GM19324 (cell line): Measurements from ENCODE around the gene TIMELESS.
A peak's percentile ranks its signal among the peaks of the same experiment; 100 is the strongest.
"Not testable (repeated sequence)": the region's sequence is repeated elsewhere in the genome, so short reads cannot be mapped to it uniquely, and the experiment has no call there.

ENCODE experiments used
- ATAC-seq: cut with Tn5 transposase; IDR thresholded peaks from one replicate; pipeline ENCODE4 v1.9.1; 2021; ENCODE audit warnings: mild to moderate bottlenecking, moderate library complexity; ENCODE audit not compliant: unreplicated experiment, low FRiP score

The TIMELESS gene

GRCh38 chr12:56448860-56449621 lies at the start of gene TIMELESS:
TIMELESS (minus strand) TSS chr12:56449426; CDS start chr12:56434170, 15,256 bp downstream.
- ATAC-seq = peak; percentile 97

DNA sequence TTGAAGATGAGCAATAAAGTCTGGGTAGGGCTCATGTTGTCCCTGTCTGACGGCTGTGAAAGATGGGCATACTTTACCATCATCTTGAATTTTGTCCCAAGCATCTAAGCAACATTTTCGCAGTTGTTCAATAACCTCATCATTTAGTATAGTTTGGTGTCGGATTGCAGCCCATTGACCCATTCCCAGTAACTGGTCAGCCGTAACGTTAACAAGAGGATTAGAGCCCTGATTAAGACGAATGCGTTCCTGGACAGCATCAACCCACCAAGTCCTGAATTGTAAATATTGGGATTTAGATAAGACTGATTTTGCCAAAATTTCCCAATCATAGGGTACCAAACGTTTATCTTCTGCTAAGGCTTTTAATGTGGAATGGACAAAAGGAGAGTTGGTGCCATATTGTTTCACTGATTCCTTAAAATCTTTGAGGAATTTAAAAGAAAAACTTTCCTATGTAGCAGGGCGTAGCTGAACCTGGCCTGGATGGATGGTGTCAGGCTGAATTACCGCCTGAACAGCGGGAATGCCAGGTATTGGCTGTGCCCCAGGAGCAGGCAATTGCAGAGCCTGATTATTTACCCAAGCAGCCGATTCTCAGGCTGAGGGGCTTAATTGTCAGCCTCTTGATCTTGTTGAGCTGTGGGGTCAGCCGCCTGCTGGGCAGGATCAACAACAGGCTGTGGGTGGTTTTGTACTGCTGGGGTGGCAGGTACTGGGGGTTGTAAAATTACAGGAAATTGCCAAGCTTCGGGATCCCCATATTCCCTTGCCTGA lies 49.1 kb upstream of the TIMELESS start:
- ATAC-seq = not testable (repeated sequence)

GRCh38 chr12:56496704-56497103 lies 47.5 kb upstream of the TIMELESS start:
- ATAC-seq = not testable (repeated sequence)

GRCh38 chr12:56494481-56494880 lies 45.3 kb upstream of the TIMELESS start:
- ATAC-seq = not testable (repeated sequence)

- not testable (repeated sequence) for ATAC-seq
Observed at GRCh38 chr12:56494106-56494415, 44.8 kb upstream of the TIMELESS start.

DNA sequence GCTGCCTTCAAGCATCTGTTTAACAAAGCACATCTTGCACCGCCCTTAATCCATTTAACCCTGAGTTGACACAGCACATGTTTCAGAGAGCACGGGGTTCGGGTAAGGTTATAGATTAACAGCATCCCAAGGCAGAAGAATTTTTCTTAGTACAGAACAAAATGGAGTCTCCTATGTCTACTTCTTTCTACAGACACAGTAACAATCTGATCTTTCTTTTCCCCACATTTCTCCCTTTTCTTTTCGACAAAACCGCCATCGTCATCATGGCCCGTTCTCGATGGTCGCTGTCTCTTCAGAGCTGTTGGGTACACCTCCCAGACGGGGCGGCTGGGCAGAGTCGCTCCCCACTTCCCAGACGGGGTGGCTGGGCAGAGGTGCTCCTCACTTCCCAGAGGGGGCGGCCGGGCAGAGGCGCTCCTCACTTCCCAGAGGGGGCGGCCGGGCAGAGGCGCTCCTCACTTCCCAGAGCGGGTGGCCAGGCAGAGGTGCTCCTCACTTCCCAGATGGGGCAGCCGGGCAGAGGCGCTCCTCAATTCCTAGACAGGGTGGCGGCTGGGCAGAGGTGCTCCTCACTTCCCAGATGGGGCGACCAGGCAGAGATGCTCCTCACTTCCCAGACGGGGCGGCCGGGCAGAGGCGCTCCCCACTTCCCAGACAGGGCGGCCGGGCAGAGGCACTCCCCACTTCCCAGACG lies 44.3 kb upstream of the TIMELESS start:
- ATAC-seq = not testable (repeated sequence)

GRCh38 chr12:56490360-56490759 lies 41.1 kb upstream of the TIMELESS start:
- no peak for ATAC-seq

DNA sequence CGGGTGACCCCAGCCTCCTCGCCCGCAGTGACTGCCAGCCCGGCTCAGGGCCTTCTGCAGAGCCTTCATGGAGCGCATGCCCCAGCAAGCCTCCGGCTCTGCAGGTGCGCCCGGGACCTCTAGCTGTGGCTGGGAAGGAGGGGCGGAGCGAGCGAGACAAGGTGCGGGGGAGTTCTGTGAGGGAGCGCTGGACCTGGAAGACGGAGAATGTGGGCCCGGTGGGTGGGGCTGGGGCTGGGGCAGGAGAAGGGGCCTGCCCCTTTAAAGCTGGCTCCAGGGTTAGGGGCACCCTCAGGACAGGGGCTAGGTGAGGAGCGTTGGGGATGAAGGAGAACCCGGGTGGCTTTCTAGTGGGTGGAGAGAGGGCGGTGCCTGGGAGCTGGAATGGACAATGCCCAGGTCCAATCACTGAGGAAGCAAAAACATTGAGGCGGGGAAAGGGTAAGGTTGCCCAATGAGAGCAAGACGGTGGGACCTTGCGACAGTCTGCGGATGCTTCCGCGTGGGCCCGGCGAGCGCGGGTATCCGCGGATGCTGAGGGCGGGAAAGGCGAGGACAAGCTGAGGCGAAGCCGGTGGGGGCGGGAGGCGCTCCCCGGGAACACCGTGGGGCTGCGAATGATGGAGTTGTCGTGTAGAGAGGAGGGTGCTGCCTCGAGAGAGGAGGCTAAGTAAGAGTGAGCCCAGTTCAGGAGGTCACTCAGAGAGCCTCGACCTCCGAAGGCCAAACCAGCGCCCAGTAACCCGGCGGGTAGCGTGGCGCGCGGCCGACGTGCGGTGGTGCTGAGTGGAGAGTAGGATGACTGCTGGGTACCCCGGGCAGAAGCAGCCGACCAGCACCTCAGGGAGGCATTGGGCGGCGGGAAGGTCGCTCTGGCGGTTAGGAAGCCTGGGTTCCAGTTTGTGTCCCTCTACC lies 39.1 kb upstream of the TIMELESS start, which contains the start of gene GLS2:
TSS of gene GLS2 (minus strand) at position 121 of the 915 bp plus-strand sequence. CDS start at position 78, 43 bp downstream.
- ATAC-seq = peak; percentile 88

GRCh38 chr12:56487448-56488040 lies 38.3 kb upstream of the TIMELESS start:
- ATAC-seq = peak; percentile 33

- ATAC-seq = no peak
Observed at GRCh38 chr12:56486694-56487093, 37.5 kb upstream of the TIMELESS start.

DNA sequence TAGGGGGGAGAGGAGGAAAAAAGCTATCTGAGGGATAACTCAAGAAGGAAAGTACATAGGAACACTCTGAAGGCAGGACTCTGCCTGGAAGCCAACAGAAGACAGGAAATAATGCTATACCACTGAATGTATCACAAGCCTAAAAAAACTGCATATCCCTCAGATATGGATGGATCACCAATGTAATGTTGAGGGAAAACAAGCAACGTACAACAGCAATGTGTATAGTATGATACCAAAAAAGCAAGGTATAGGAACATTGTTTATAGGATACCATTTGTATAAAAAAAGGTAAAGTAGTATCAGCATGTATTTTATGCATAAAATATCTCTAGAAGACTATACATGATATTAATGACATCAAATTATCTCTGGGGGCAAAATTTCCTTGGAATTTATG lies 35.3 kb upstream of the TIMELESS start:
- ATAC-seq = no peak

- ATAC-seq = no peak
Observed at GRCh38 chr12:56479625-56480024, 30.4 kb upstream of the TIMELESS start.

DNA sequence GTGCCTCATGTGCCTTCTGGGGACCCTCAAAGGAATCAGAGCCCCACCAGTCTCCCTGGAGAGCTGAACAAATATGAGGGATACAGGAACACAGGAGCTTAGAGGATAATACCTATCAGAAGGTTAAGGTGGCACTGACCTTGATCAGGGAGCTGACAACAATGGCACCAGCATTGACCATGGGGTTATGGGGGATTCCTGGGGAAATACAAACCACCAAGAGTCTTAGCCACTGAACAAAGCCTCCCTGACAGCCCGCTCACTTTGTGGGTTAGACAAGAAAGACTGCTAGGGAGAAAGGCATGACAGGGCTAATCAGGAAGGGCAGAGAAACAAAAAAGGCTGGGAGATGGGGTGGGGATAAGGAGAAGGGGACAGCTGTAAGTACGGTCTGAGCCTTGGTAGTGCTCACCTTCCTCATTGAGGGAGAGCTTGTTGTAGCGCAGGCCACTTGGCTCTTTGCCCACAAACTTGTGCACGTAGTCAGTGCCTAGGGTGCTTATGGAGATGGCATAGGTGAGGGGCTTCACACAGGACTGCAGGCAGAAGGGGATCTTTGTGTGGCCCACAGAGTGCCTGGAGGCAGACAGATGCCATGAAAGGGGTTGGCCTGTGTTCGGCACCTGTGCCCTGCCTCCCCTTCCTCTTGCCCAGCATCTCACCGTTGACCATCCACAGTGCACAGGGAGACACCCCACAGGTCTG lies 28.4 kb upstream of the TIMELESS start:
- no peak for ATAC-seq

- ATAC-seq = no peak
Observed at GRCh38 chr12:56476972-56477432, 27.8 kb upstream of the TIMELESS start.

- no peak for ATAC-seq
Observed at GRCh38 chr12:56476143-56476542, 26.9 kb upstream of the TIMELESS start.

DNA sequence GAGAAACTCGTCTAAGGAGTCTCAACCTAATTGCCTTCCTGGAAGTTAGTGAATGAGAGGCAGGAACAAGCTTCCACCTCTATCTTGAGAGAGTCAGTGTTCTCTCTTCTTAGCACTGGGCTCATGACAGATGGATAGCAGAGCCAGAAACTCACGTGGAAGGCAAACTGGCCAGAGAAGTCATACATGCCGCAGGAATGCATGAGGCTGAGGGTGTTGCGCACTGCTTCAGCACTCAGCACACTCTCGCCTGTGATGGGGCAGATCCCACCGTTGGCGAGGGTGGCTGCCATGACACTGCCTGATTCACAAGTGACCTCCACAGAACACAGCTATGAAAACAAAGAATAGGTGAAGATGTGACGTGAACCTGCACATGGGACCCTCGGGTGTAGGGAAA lies 25.2 kb upstream of the TIMELESS start:
- ATAC-seq = no peak

DNA sequence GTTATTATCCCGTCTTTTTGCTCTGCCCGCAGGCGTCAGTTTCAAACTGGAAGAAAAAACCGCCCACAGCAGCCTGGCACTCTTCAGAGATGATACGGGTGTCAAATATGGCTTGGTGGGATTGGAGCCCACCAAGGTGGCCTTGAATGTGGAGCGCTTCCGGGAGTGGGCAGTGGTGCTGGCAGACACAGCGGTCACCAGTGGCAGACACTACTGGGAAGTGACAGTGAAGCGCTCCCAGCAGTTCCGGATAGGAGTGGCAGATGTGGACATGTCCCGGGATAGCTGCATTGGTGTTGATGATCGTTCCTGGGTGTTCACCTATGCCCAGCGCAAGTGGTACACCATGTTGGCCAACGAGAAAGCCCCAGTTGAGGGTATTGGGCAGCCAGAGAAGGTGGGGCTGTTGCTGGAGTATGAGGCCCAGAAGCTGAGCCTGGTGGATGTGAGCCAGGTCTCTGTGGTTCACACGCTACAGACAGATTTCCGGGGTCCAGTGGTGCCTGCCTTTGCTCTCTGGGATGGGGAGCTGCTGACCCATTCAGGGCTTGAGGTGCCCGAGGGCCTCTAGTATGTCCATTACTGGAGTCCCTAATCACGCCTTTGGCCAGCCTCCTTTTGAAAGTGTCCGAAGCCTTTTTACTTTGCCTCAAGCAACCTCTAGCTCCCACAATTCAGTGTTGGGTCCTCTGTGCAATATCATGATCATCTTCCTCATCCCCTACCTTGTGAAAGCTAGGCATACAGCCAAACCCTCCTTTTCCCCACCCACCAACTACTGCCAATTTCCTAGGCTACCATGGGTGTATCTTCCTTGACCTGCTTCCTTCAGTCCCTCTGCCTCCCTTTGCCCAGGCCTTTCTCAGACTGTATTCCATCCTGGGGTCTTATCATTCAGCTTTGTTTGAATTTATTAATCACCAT lies 20.0 kb upstream of the TIMELESS start:
- no peak for ATAC-seq
